ENCODE measurements around the gene PGAP1. TPM values are rescaled to one million over a fixed set of nuclear protein-coding genes. Genes with fewer than 3 reads are reported as not detected.

The PGAP1 gene
- total RNA-seq, 1 experiment from 2014 or later, result 21.0 TPM

- Histone ChIP-seq H2AK5ac (ENCODE audit: insufficient read length, low read length) (no peak overlapping the region), H3K4me2 (ENCODE audit: insufficient read depth, insufficient read length, low read length) (no peak overlapping the region), H3K56ac (ENCODE audit: insufficient read length, low read depth, low read length) (no peak overlapping the region), H3K14ac (ENCODE audit: insufficient read depth, low read length) (no peak overlapping the region), H3K79me1 (ENCODE audit: insufficient read depth, low read depth, low read length, poor library complexity, severe bottlenecking) (no peaks in the 10 kb centered on the region), H3T11ph (ENCODE audit: low read length) (no peak overlapping the region), H3K23ac (ENCODE audit: insufficient read length, low read depth, low read length) (no peak overlapping the region), H3K18ac (ENCODE audit: insufficient read length, low read depth, low read length) (no peak overlapping the region), H3K9ac (ENCODE audit: extremely low read depth, insufficient read length, low read length) (no peak overlapping the region), H4K5ac (ENCODE audit: insufficient read length, low read depth, low read length) (no peak overlapping the region), H4K20me1 (ENCODE audit: control insufficient read depth, insufficient read depth, insufficient read length) (no peaks in the 10 kb centered on the region), H2BK120ac (ENCODE audit: low read depth, low read length, poor library complexity, severe bottlenecking) (no peak overlapping the region), H3K9me3 (ENCODE audit: control insufficient read depth, low read depth, low read length) (no peaks in the 10 kb centered on the region), H2BK20ac (ENCODE audit: low read depth, low read length, poor library complexity, severe bottlenecking) (no peak overlapping the region), H4K91ac (ENCODE audit: insufficient read length, low read depth, low read length) (no peak overlapping the region), H3K27ac (ENCODE audit: insufficient read length, low read depth, low read length) (no peak overlapping the region), H2BK5ac (ENCODE audit: insufficient read length, low read length) (no peak overlapping the region), H3K4me1 (ENCODE audit: insufficient read depth, low read length) (peaks cover 4% of the 10 kb centered on the region; the same call in 1 of the 2 replicates), H2AFZ (ENCODE audit: low read length) (no peak overlapping the region), H4K8ac (replicated peaks; ENCODE audit: insufficient read length, low read depth, low read length) (no peak overlapping the region), H3K23me2 (ENCODE audit: insufficient read length, low read depth, low read length, poor library complexity, severe bottlenecking) (no peaks in the 10 kb centered on the region), H2BK15ac (ENCODE audit: low read depth, low read length) (no peak overlapping the region), H2BK12ac (ENCODE audit: insufficient read length, low read depth, low read length) (no peak overlapping the region), H3K4ac (ENCODE audit: low read depth, low read length) (no peak overlapping the region), H3K79me2 (ENCODE audit: insufficient read depth, low read length) (no peaks in the 10 kb centered on the region), H3K27me3 (ENCODE audit: insufficient read depth, low read length) (no peaks in the 10 kb centered on the region)
- DNase-seq, result no peak
- peak overlapping the region in 1 of 3 experiments; percentile 71; a peak in 1 of 7 replicates for H3K27ac Mint-ChIP-seq
- TF ChIP-seq CTCF (conservative IDR thresholded peaks at IDR 0.05), result no peak
- H3K4me3 Mint-ChIP-seq, result no peak overlapping the region
- no peaks in the 10 kb centered on the region for H3K36me3 Mint-ChIP-seq (ENCODE audit: insufficient read depth in 1 of 3, low read depth in 3 of 3)
- H3K27me3 Mint-ChIP-seq (ENCODE audit: low read depth), result no peaks in the 10 kb centered on the region
- no peaks in the 10 kb centered on the region for H3K9me3 Mint-ChIP-seq
- H3K4me1 Mint-ChIP-seq, result peaks cover 38 to 42% of the 10 kb centered on the region in 2 experiments
- no CpG with 5 or more reads among the region's 5 CpGs for WGBS (ENCODE audit: extremely low coverage, insufficient read length, low lambda C conversion rate)
These were observed 27.5 kb upstream of the PGAP1 start for GRCh38 chr2:196954001-196954400.
